BLaER1 (cell line): ENCODE measurements around the gene ERG.

Source experiments
- H3K27ac ChIP-seq: shearing (Covaris generic); formaldehyde crosslinking; 2 replicates; pipeline ENCODE4 v1.8.1; 2022
- H3K27me3 ChIP-seq: shearing (Covaris generic); formaldehyde crosslinking; 2 replicates; pipeline ENCODE4 v1.8.1; 2022
- H3K36me3 ChIP-seq: shearing (Covaris generic); formaldehyde crosslinking; 2 replicates; pipeline ENCODE4 v1.8.1; 2022
- H3K4me1 ChIP-seq: shearing (Covaris generic); formaldehyde crosslinking; 2 replicates; pipeline ENCODE4 v1.8.1; 2022
- H3K4me2 ChIP-seq: shearing (Covaris generic); formaldehyde crosslinking; 2 replicates; pipeline ENCODE4 v1.8.1; 2022
- H3K4me3 ChIP-seq: shearing (Covaris generic); formaldehyde crosslinking; 2 replicates; pipeline ENCODE4 v1.8.1; 2022
- H3K9ac ChIP-seq: shearing (Covaris generic); formaldehyde crosslinking; 2 replicates; pipeline ENCODE4 v1.8.1; 2022
- H3K9me3 ChIP-seq: shearing (Covaris generic); formaldehyde crosslinking; 2 replicates; pipeline ENCODE4 v1.8.1; 2022
- H4K20me1 ChIP-seq: shearing (Covaris generic); formaldehyde crosslinking; 2 replicates; pipeline ENCODE4 v1.8.1; 2022
- Cebpa-rat ChIP-seq: shearing (Covaris generic); IDR thresholded peaks from 2 replicates; pipeline ENCODE4 v1.8.1; 2022

Gene ERG

DNA sequence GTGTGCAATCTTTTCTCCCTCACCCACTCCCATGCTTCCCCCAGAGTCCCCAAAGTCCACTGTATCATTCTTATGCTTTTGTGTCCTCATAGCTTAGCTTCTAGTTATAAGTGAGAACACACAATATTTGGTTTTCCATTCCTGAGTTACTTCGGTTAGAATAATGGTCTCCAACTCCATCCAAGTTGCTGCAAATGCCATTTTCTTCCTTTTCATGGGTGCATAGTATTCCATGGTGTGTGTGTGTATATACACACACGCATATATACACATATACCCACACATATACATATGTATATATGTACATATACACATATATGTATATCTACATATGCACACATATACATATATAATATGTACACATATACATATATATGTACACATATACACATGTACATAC, 69.3 kb downstream of the ERG start:
- Histone ChIP-seq H3K4me1 (peaks cover 81% of the 10 kb centered on the region), H3K4me2 (no peak overlapping the region)
- TF ChIP-seq Cebpa-rat, result no peak

DNA sequence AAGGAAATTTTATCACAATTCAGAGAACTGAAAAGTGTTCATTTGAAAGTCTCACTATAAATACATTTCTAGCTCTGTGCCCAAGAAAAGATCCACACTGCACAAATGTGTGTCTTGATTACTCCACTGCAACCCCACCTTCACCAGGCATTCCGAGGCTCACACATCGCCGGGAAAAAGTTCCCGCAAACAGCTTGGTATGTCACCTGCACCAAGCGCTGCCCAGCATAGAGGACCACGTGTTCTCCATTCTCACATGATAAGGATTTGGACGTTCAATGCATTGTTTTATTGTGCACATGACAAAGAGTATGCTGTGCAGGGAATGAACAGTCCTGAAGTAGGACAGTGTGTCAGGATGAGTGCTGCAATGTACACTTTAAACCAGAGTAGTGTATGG, 70.1 kb downstream of the ERG start:
- Histone ChIP-seq H3K4me3 (no peak overlapping the region), H3K4me2 (no peak overlapping the region), H3K4me1 (peaks cover 81% of the 10 kb centered on the region), H3K27ac (no peak overlapping the region), H3K36me3 (peaks cover 93% of the 10 kb centered on the region), H3K9ac (no peak overlapping the region), H4K20me1 (no peaks in the 10 kb centered on the region), H3K27me3 (no peaks in the 10 kb centered on the region), H3K9me3 (no peaks in the 10 kb centered on the region)
- TF ChIP-seq Cebpa-rat, result no peak

More for the DNA sequence above, 69.3 kb downstream of the ERG start:
- H3K9ac ChIP-seq, result no peak overlapping the region
- peaks cover 93% of the 10 kb centered on the region for H3K36me3 ChIP-seq
- no peaks in the 10 kb centered on the region for H3K27me3 ChIP-seq
- H4K20me1 ChIP-seq, result no peaks in the 10 kb centered on the region
- no peak overlapping the region for H3K27ac ChIP-seq
- H3K4me3 ChIP-seq, result no peak overlapping the region
- H3K9me3 ChIP-seq, result no peaks in the 10 kb centered on the region

GRCh38 chr21:38424305-38425019, 73.8 kb downstream of the ERG start:
- peak overlapping the region; percentile 51 for H3K9ac ChIP-seq
- peak overlapping the region; percentile 79 for H3K27ac ChIP-seq
- H3K27me3 ChIP-seq, result no peaks in the 10 kb centered on the region
- H3K4me1 ChIP-seq, result peaks cover 69% of the 10 kb centered on the region
- peaks cover 97% of the 10 kb centered on the region for H3K36me3 ChIP-seq
- no peaks in the 10 kb centered on the region for H4K20me1 ChIP-seq
- H3K4me3 ChIP-seq, result no peak overlapping the region
- H3K9me3 ChIP-seq, result no peaks in the 10 kb centered on the region
- peak overlapping the region; percentile 68 for H3K4me2 ChIP-seq
- no peak for TF ChIP-seq Cebpa-rat

DNA sequence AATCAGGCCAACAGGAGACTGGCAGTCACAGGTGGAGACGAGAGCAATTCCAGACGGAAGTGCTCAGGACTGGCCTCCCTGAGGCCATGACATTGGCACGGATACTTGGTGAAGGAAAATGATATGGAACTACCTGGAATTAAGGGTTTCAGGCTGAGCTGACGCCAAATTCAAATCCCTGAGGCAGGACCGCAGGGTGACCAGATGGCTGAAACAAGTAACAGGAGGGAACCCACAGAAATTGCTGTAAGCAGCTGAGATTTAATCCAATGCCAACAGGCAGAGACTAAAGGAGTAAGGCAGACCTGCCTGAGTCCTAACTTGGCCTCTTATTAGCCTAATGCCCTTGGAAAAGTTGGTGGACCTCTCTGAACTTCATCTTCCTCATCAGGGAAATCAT, 76.2 kb downstream of the ERG start:
- Histone ChIP-seq H3K9ac (no peak overlapping the region), H3K36me3 (peaks cover 100% of the 10 kb centered on the region), H3K27ac (no peak overlapping the region), H3K4me3 (no peak overlapping the region), H3K9me3 (no peaks in the 10 kb centered on the region; the same call in 1 of the 2 replicates), H4K20me1 (no peaks in the 10 kb centered on the region), H3K4me1 (peaks cover 58% of the 10 kb centered on the region), H3K4me2 (no peak overlapping the region), H3K27me3 (no peaks in the 10 kb centered on the region)
- no peak for TF ChIP-seq Cebpa-rat

DNA sequence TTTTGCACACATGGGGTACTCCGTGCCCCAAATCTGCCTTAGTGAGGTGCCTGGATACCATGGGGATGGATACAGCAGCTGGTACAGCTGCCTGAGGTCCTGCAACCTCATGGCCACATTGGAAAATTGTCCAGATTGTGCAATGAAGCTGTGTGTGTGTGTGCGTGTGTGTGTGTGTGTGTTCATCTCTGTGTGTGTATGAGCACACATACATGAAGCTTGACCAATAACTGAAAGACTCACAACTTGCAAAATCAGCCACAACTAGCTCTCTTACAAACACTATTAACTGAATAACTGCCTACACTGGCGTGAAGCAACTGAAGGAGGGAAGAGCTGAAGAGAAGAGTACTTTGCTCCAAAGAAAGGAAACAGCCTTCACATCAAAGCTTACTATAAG, 78.1 kb downstream of the ERG start:
- Histone ChIP-seq H3K4me3 (no peak overlapping the region), H3K4me1 (peaks cover 58% of the 10 kb centered on the region)
- TF ChIP-seq Cebpa-rat, result no peak

DNA sequence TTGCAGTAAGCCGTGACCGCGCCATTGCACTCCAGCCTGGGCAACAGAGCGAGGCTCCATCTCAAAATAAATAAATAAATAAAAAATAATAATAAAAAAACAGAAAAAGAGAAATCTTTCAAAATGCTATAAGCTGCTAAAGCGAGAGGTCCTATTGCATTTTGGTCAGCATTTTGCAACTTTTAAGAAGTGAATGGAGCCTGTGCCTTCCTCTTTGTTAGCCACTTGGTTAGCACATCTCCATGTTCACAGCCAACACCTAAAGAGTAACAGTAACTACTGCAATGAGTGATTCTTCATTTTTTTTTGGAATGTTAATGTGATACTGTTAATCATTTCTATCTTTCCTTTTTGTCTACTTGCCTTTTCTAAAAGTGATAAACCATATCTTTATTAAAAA, 80.6 kb downstream of the ERG start:
- Histone ChIP-seq H3K36me3 (peaks cover 100% of the 10 kb centered on the region), H3K9me3 (peaks cover 4% of the 10 kb centered on the region; the same call in 1 of the 2 replicates), H3K27ac (no peak overlapping the region), H3K27me3 (no peaks in the 10 kb centered on the region), H4K20me1 (no peaks in the 10 kb centered on the region), H3K9ac (no peak overlapping the region), H3K4me3 (no peak overlapping the region), H3K4me2 (no peak overlapping the region), H3K4me1 (peaks cover 51% of the 10 kb centered on the region)
- no peak for TF ChIP-seq Cebpa-rat

More for the DNA sequence above, 78.1 kb downstream of the ERG start:
- H4K20me1 ChIP-seq, result no peaks in the 10 kb centered on the region
- no peaks in the 10 kb centered on the region for H3K27me3 ChIP-seq
- H3K9me3 ChIP-seq, result no peaks in the 10 kb centered on the region; the same call in 1 of the 2 replicates
- peaks cover 100% of the 10 kb centered on the region for H3K36me3 ChIP-seq
- H3K27ac ChIP-seq, result no peak overlapping the region
- H3K4me2 ChIP-seq, result no peak overlapping the region
- no peak overlapping the region for H3K9ac ChIP-seq

DNA sequence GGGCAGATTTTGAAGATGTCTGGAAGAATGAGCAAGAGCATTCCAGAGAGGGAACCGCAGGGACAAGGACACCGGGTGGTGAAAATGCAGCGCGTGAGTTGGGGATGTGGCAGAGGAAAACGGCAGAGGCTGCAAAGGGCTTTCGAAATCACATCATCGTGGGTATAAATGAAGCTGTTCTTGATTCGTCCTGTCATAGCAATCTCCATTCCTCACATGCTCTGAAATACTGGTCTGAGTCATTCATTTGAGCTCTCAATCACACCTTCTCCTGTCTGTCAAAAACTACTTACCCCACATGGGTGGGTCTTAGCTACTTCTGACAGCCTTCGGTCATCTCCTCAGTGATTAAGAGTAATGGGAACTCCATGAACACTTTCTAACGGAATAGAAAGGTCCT, 81.5 kb downstream of the ERG start:
- no peak for TF ChIP-seq Cebpa-rat
- Histone ChIP-seq H3K9me3 (peaks cover 9% of the 10 kb centered on the region; the same call in 1 of the 2 replicates), H4K20me1 (no peaks in the 10 kb centered on the region), H3K9ac (no peak overlapping the region), H3K27me3 (no peaks in the 10 kb centered on the region), H3K4me2 (no peak overlapping the region), H3K4me3 (no peak overlapping the region), H3K4me1 (peaks cover 43% of the 10 kb centered on the region), H3K27ac (no peak overlapping the region), H3K36me3 (peaks cover 92% of the 10 kb centered on the region)

DNA sequence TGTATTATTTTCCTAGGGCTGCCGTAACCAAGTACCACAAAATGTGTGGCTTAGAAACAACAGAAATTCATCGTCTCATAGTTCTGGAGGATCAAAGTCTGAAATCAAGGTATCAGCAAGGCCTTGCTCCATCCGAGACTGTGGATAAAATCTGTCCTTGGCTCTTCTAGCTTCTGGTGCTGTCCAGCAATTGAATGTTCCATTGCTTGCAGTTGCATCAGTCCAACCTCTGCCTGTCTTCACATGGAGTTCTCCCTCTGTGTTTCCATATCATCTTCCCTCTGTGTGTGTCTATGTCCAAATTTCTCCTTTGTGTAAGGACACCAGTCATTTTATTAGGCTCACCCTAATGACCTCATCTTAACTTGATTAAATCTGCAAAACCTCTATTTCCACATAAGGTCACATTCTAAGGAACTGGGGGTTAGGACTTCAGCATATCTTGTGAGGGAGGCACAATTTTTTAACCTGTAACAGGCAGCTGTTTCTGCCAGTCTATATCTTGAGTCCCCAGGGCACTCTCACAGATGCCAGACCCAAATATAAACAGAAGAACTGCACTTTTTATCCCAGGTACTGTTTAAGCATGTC, 84.2 kb downstream of the ERG start:
- peak overlapping the region; percentile 25; the same call in 1 of the 2 replicates for H3K27ac ChIP-seq

GRCh38 chr21:38410466-38410865, 87.8 kb downstream of the ERG start:
- TF ChIP-seq Cebpa-rat, result no peak
- H3K9me3 ChIP-seq, result peaks cover 41% of the 10 kb centered on the region
- no peaks in the 10 kb centered on the region for H3K27me3 ChIP-seq
- peaks cover 48% of the 10 kb centered on the region for H3K4me1 ChIP-seq
- H4K20me1 ChIP-seq, result no peaks in the 10 kb centered on the region
- no peak overlapping the region for H3K9ac ChIP-seq
- no peak overlapping the region for H3K4me2 ChIP-seq
- peaks cover 78% of the 10 kb centered on the region for H3K36me3 ChIP-seq
- H3K4me3 ChIP-seq, result no peak overlapping the region
- no peak overlapping the region; the same call in 1 of the 2 replicates for H3K27ac ChIP-seq

More for the DNA sequence above, 84.2 kb downstream of the ERG start:
- Histone ChIP-seq H3K9me3 (peaks cover 21% of the 10 kb centered on the region), H3K4me1 (peaks cover 36% of the 10 kb centered on the region), H3K27me3 (no peaks in the 10 kb centered on the region), H3K4me2 (peak overlapping the region; percentile 13), H4K20me1 (no peaks in the 10 kb centered on the region), H3K4me3 (no peak overlapping the region), H3K36me3 (peaks cover 89% of the 10 kb centered on the region), H3K9ac (no peak overlapping the region)
- TF ChIP-seq Cebpa-rat, result no peak

GRCh38 chr21:38409907-38410306, 88.4 kb downstream of the ERG start:
- 0 out of 2 replicates have a peak overlapping the region, but pooled peaks have one; percentile 6 for H3K27ac ChIP-seq
- peaks cover 41% of the 10 kb centered on the region for H3K9me3 ChIP-seq
- peaks cover 77% of the 10 kb centered on the region for H3K36me3 ChIP-seq
- no peak overlapping the region for H3K4me2 ChIP-seq
- no peaks in the 10 kb centered on the region for H4K20me1 ChIP-seq
- H3K27me3 ChIP-seq, result no peaks in the 10 kb centered on the region
- no peak for TF ChIP-seq Cebpa-rat
- H3K4me1 ChIP-seq, result peaks cover 48% of the 10 kb centered on the region
- no peak overlapping the region for H3K9ac ChIP-seq
- H3K4me3 ChIP-seq, result no peak overlapping the region
